ENCODE data around the gene TRABD2B.

GRCh38 chr1:47842228-47842919, 154.8 kb downstream of the TRABD2B start:
- TF ChIP-seq CTCF (IDR thresholded peaks at IDR 0.05 in 2 of 3, conservative IDR thresholded peaks at IDR 0.05 in 1 of 3; ENCODE audit: borderline replicate concordance in 1 of 3, insufficient read depth in 1 of 3, low read depth in 2 of 3, low read length in 2 of 3) (no peak), ZFX (IDR thresholded peaks at IDR 0.05) (no peak), EZH2 (IDR thresholded peaks at IDR 0.05) (no peak), ZNF274 (IDR thresholded peaks at IDR 0.05; ENCODE audit: low read depth, low read length) (no peak), MAX (IDR thresholded peaks at IDR 0.05) (no peak), SIN3A (IDR thresholded peaks at IDR 0.05; ENCODE audit: low read depth) (no peak), POLR2AphosphoS5 (IDR thresholded peaks at IDR 0.05; ENCODE audit: low read depth, low read length) (no peak), POLR2A (IDR thresholded peaks at IDR 0.05; ENCODE audit: borderline replicate concordance, extremely low read depth, insufficient read depth, insufficient read length) (no peak), ELF1 (IDR thresholded peaks at IDR 0.05; ENCODE audit: borderline replicate concordance, low read depth) (no peak), CEBPB (IDR thresholded peaks at IDR 0.05; ENCODE audit: low read depth) (no peak), EZH2phosphoT487 (IDR thresholded peaks at IDR 0.05; ENCODE audit: borderline replicate concordance) (no peak), SP1 (IDR thresholded peaks at IDR 0.05; ENCODE audit: low read depth) (no peak)

All from HCT116 (cell line).